ENCODE measurements around the gene ANKRD9. TPM values are rescaled to one million over a fixed set of nuclear protein-coding genes. Genes with fewer than 3 reads are reported as not detected.

Gene ANKRD9
- total and polyA plus RNA-seq, 2 of the 13 experiments (the other 11 are each of a cell fraction or from before 2014, with no cell fraction given) = 10.0 to 15.0 TPM

DNA sequence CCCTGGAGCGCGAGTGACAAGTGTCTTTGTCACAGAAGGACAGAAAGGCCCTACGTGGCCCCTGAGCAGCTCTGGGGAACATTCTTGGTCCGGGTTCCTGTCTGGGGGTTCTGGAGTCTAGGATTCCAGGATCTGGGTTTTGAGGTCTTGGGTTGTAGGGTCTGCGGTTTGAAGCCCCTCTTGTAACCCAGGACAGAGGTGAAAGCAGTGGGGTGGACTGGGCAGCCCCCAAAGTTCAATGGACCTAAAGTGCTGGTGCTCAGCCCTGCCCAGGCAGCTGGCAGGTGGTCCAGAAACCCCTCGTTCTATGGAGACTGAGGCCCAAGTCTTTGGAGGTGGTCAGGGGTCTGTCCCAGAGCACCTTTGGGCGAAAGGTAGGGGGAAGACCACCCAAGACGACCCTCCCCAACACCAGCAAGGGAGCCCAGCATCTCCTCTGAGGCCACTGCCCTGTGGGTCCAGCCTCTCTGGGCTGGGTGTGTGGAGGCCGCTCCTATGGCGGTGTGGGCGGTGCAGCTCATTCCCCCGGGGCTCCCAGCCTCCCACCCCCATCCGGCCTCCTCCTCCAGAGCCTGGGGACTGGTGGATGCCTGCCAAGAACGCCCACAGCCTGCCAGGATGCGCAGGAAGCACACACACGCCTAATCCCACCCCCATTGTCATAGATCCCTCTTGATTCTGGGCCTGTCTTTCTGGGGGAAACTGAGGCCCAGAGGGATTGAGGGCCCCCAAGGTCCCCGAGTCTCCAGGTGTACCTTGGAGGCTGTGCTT is 30.2 kb upstream of the ANKRD9 start (continued):
- TF ChIP-seq ONECUT2 (CRISPR knock-in tag; IDR thresholded peaks at IDR 0.05) (no peak), GTF2F1 (IDR thresholded peaks at IDR 0.05; ENCODE audit: low read length) (no peak), ZFX (CRISPR knock-in tag; IDR thresholded peaks at IDR 0.05; ENCODE audit: low read depth) (no peak; the same call in 1 of the 2 replicates), ZNF674 (CRISPR knock-in tag; IDR thresholded peaks at IDR 0.05; ENCODE audit: low read depth) (no peak), FOXA3 (CRISPR knock-in tag; IDR thresholded peaks at IDR 0.05) (no peak), ATF1 (CRISPR knock-in tag; IDR thresholded peaks at IDR 0.05) (no peak), ZNF782 (CRISPR knock-in tag; IDR thresholded peaks at IDR 0.05; ENCODE audit: borderline replicate concordance) (no peak), ZNF75D (CRISPR knock-in tag; IDR thresholded peaks at IDR 0.05; ENCODE audit: borderline replicate concordance) (no peak), ZKSCAN5 (CRISPR knock-in tag; IDR thresholded peaks at IDR 0.05) (no peak), ZSCAN29 (CRISPR knock-in tag; conservative IDR thresholded peaks at IDR 0.05) (no peak)
- TF ChIP-seq, protein P1, sequence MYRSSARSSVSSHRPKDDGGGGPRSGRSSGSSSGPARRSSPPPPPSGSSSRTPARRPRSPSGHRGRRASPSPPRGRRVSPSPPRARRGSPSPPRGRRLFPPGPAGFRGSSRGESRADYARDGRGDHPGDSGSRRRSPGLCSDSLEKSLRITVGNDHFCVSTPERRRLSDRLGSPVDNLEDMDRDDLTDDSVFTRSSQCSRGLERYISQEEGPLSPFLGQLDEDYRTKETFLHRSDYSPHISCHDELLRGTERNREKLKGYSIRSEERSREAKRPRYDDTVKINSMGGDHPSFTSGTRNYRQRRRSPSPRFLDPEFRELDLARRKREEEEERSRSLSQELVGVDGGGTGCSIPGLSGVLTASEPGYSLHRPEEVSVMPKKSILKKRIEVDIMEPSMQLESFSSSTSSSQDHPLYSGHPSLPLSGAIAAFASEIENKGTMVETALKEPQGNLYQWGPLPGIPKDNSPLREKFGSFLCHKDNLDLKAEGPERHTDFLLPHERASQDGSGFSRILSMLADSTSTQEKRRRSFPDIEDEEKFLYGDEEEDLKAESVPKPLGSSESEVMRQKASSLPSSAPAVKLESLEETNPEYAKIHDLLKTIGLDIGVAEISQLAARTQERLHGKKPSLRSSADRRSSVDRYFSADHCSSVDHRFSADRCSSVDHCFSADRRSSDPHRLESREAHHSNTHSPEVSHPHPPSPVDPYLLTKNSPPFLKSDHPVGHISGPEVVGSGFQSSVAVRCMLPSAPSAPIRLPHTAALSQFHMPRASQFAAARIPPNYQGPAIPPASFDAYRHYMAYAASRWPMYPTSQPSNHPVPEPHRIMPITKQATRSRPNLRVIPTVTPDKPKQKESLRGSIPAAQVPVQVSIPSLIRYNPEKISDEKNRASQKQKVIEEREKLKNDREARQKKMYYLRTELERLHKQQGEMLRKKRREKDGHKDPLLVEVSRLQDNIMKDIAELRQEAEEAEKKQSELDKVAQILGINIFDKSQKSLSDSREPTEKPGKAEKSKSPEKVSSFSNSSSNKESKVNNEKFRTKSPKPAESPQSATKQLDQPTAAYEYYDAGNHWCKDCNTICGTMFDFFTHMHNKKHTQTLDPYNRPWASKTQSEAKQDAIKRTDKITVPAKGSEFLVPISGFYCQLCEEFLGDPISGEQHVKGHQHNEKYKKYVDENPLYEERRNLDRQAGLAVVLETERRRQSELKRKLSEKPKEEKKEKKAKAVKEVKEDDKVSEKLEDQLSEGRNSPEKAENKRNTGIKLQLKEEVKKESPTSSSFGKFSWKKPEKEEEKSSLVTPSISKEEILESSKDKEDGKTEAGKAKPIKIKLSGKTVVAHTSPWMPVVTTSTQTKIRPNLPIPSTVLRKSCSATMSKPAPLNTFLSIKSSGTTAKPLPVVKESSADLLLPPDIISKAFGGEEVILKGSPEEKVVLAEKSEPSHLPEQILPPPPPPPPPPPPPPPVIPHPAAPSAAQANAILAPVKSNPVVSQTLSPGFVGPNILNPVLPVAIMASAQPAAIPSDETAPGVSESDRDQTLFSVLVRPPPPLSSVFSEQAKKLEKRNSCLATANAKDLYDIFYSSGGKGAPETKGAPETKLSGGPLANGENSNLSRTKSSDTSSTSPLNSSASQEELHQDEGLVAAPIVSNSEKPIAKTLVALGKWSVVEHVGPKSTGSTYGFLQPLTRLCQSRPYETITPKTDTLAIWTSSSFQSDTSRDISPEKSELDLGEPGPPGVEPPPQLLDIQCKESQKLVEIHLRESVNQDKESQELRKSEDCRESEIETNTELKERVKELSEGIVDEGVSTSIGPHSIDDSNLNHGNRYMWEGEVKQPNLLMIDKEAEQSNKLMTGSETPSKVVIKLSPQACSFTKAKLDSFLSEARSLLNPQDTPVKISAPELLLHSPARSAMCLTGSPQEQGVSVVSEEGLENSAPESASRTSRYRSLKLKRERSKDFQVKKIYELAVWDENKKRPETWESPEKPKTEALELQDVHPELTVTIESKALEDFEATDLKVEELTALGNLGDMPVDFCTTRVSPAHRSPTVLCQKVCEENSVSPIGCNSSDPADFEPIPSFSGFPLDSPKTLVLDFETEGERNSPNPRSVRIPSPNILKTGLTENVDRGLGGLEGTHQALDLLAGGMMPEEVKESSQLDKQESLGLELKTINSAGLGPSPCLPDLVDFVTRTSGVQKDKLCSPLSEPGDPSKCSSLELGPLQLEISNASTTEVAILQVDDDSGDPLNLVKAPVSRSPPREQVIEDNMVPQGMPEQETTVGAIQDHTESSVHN (CRISPR knock-in tag; IDR thresholded peaks at IDR 0.05) = no peak
- TF ChIP-seq, protein P2, sequence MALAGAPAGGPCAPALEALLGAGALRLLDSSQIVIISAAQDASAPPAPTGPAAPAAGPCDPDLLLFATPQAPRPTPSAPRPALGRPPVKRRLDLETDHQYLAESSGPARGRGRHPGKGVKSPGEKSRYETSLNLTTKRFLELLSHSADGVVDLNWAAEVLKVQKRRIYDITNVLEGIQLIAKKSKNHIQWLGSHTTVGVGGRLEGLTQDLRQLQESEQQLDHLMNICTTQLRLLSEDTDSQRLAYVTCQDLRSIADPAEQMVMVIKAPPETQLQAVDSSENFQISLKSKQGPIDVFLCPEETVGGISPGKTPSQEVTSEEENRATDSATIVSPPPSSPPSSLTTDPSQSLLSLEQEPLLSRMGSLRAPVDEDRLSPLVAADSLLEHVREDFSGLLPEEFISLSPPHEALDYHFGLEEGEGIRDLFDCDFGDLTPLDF (CRISPR knock-in tag; IDR thresholded peaks at IDR 0.05) = no peak
- TF ChIP-seq, protein P3, sequence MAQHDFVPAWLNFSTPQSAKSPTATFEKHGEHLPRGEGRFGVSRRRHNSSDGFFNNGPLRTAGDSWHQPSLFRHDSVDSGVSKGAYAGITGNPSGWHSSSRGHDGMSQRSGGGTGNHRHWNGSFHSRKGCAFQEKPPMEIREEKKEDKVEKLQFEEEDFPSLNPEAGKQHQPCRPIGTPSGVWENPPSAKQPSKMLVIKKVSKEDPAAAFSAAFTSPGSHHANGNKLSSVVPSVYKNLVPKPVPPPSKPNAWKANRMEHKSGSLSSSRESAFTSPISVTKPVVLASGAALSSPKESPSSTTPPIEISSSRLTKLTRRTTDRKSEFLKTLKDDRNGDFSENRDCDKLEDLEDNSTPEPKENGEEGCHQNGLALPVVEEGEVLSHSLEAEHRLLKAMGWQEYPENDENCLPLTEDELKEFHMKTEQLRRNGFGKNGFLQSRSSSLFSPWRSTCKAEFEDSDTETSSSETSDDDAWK (CRISPR knock-in tag; IDR thresholded peaks at IDR 0.05) = no peak
- TF ChIP-seq, protein P4, sequence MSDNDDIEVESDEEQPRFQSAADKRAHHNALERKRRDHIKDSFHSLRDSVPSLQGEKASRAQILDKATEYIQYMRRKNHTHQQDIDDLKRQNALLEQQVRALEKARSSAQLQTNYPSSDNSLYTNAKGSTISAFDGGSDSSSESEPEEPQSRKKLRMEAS (IDR thresholded peaks at IDR 0.05) = no peak
